ENCODE results near the gene SLC25A30. TPM values are rescaled to one million over a fixed set of nuclear protein-coding genes. Genes with fewer than 3 reads are reported as not detected.
A peak's percentile ranks its signal among the peaks of the same experiment; 100 is the strongest.

SLC25A30 gene
- total and polyA plus RNA-seq, 4 donors, result 5.4 to 59.2 (median 17.8) TPM

GRCh38 chr13:45446181-45446580 lies 28.0 kb upstream of the SLC25A30 start:
- H3K4me3 ChIP-seq (ENCODE audit: low read depth in 1 of 3, low read length in 3 of 3), result no peak overlapping the region
- TF ChIP-seq MAX (IDR thresholded peaks at IDR 0.05) (no peak), HNF4G (IDR thresholded peaks at IDR 0.05) (no peak), TAF1 (conservative IDR thresholded peaks at IDR 0.05) (no peak), SP1 (IDR thresholded peaks at IDR 0.05) (no peak), EGR1 (IDR thresholded peaks at IDR 0.05; ENCODE audit: low read depth in 2 of 2) (no peak), RAD21 (IDR thresholded peaks at IDR 0.05) (no peak), NR2F2 (IDR thresholded peaks at IDR 0.05) (no peak), JUND (IDR thresholded peaks at IDR 0.05) (no peak), ZBTB33 (IDR thresholded peaks at IDR 0.05) (no peak), ATF3 (IDR thresholded peaks at IDR 0.05) (no peak), FOXA2 (IDR thresholded peaks at IDR 0.05) (no peak), REST (IDR thresholded peaks at IDR 0.05) (no peak)
- 92% methylated on average over 7 of the region's 7 CpGs for WGBS
- no peaks in the 10 kb centered on the region for H3K27me3 ChIP-seq (ENCODE audit: control insufficient read depth in 4 of 4, insufficient read depth in 4 of 4, low read length in 3 of 4)
- no peak overlapping the region for H3K9ac ChIP-seq (ENCODE audit: low read depth in 1 of 2, low read length in 2 of 2)
- peaks cover 12 to 38% (median 18%) of the 10 kb centered on the region in 4 donors for H3K4me1 ChIP-seq (ENCODE audit: control insufficient read depth in 4 of 4, insufficient read depth in 4 of 4, low read length in 3 of 4)
- H3K36me3 ChIP-seq (ENCODE audit: control insufficient read depth in 4 of 4, insufficient read depth in 3 of 4, low read depth in 1 of 4, low read length in 3 of 4), result no peaks in the 10 kb centered on the region
- peak overlapping the region; percentile 75 to 85 for H3K27ac ChIP-seq (ENCODE audit: low read depth in 1 of 2, low read length in 2 of 2)
- H3K9me3 ChIP-seq (ENCODE audit: control insufficient read depth in 4 of 4, low read length in 3 of 4), result no peaks in the 10 kb centered on the region
- DNase-seq (ENCODE audit: low spot score), result no peak

- no peak for DNase-seq (ENCODE audit: low spot score)
- Histone ChIP-seq H3K9ac (ENCODE audit: low read depth in 1 of 2, low read length in 2 of 2) (no peak overlapping the region), H3K27ac (ENCODE audit: low read depth in 1 of 2, low read length in 2 of 2) (no peak overlapping the region), H3K4me3 (ENCODE audit: low read depth in 1 of 3, low read length in 3 of 3) (no peak overlapping the region), H3K36me3 (ENCODE audit: control insufficient read depth in 4 of 4, insufficient read depth in 3 of 4, low read depth in 1 of 4, low read length in 3 of 4) (no peaks in the 10 kb centered on the region), H3K27me3 (ENCODE audit: control insufficient read depth in 4 of 4, insufficient read depth in 4 of 4, low read length in 3 of 4) (no peaks in the 10 kb centered on the region), H3K4me1 (ENCODE audit: control insufficient read depth in 4 of 4, insufficient read depth in 4 of 4, low read length in 3 of 4) (peaks cover 13 to 42% (median 21%) of the 10 kb centered on the region in 4 donors), H3K9me3 (ENCODE audit: control insufficient read depth in 4 of 4, low read length in 3 of 4) (no peaks in the 10 kb centered on the region)
- WGBS, result 80% methylated on average over 6 of the region's 6 CpGs
- TF ChIP-seq REST (IDR thresholded peaks at IDR 0.05) (no peak), TAF1 (conservative IDR thresholded peaks at IDR 0.05) (no peak), CTCF (IDR thresholded peaks at IDR 0.05; ENCODE audit: low read depth, low read length, missing input control) (no peak), EGR1 (IDR thresholded peaks at IDR 0.05; ENCODE audit: low read depth in 2 of 2) (no peak), HNF4A (conservative IDR thresholded peaks at IDR 0.05) (no peak), YY1 (IDR thresholded peaks at IDR 0.05) (no peak), ZBTB33 (IDR thresholded peaks at IDR 0.05) (no peak), HNF4G (IDR thresholded peaks at IDR 0.05) (no peak), FOXA2 (IDR thresholded peaks at IDR 0.05) (no peak), GABPA (IDR thresholded peaks at IDR 0.05 in 1 of 2, conservative IDR thresholded peaks at IDR 0.05 in 1 of 2) (no peak)
Observed at GRCh38 chr13:45445053-45445452, 26.9 kb upstream of the SLC25A30 start.
